Parietal lobe (tissue), 1 donor: Measurements from ENCODE around the gene DDT. TPM values are rescaled to one million over a fixed set of nuclear protein-coding genes. Genes with fewer than 3 reads are reported as not detected.

Experiments used
- total RNA-seq: library from RNA; depleted of rRNA; stranded (reverse); fragments of >200 nt; gene quantifications from one replicate; pipeline ENCODE4 v1.2.3, GENCODE V29; 2014

DDT gene
- total RNA-seq: 37.9 TPM

DNA sequence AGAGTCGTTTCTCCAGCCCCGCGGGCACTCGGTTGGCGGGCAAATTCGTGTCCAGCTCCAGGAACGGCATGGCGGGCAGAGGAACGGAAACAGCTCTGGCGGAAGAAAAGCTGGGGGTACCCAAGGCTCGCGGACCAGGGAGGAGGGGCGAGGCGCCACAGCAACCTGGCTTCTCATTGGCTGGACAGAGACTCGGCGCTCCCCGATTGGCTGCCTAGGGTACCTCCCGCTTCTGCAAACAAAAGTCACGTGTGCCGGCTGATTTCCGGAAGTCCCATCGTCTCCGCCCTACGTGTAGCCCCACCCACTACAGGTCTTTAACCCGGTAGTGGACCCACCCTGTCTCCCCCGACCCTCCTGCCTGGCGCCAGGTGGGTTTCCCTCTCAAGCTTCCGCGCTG lies at the start of gene DDT:
DDT (minus strand) TSS at position 97 of the 400 bp plus-strand sequence; CDS start at position 70, 27 bp downstream.

DNA sequence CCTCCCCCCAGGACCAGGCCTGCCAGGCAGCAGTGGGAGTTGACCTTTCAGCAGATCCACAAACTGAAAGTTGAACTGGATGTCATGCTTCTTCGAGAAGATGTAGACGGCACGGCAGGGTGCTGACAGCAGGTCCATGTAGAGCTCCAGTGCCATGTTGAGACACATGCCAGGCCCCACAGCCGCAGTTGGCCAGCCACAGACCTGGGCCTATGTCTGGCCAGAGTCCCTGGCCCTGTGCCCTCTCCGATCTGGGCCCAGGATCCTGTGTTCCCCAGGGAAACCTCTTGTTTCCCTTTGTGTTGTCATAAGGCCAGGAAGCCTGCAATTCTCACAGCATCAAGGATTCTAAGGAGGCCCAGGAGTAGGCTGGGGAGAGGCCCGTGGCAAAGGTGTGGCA lies 31.0 kb upstream of the DDT start, which contains the start of gene GSTT4:
GSTT4 (minus strand) TSS at position 253 of the 400 bp plus-strand sequence; CDS start at position 156, 97 bp downstream.

DNA sequence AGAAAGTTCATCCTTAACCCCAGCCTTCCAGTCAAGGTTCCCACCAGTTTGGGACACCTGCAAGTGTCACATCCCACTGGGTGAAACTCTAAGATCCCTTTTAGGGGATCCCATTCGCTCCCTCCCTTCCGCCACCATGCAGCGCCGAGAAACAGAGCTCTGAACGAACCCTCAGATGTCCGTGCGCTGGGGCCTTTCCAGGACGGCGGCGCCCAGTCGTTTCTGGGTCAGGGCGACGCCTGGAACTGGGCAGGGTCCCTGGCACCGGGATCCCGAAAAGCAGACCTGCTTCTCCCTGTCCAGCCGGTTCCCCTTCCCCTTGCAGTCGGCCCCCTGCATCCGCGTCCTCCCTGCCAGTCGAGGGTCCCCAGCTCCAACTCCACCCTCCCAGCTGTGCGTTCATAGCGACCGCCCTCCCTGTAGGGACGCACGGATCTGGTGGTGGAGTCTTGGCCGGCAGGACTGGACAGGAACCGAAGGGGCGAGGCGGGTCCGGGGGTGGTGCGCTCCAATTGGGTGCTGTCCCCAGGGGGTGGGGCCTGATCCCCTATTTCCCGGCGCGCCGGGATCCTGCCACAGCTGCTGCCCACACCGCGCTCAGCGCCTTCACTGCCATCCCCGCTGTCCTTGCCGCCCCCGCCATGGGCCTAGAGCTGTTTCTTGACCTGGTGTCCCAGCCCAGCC lies 5.5 kb upstream of the DDT start, which contains the start of gene GSTT2:
GSTT2 (plus strand) TSS at position 578 of the 684 bp plus-strand sequence.

DNA sequence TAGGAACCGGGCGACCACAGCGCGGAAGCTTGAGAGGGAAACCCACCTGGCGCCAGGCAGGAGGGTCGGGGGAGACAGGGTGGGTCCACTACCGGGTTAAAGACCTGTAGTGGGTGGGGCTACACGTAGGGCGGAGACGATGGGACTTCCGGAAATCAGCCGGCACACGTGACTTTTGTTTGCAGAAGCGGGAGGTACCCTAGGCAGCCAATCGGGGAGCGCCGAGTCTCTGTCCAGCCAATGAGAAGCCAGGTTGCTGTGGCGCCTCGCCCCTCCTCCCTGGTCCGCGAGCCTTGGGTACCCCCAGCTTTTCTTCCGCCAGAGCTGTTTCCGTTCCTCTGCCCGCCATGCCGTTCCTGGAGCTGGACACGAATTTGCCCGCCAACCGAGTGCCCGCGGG lies 7.7 kb downstream of the DDT start, which contains the start of gene DDTL:
DDTL (plus strand) TSS at position 321 of the 400 bp plus-strand sequence; CDS start at position 348, 27 bp downstream.

DNA sequence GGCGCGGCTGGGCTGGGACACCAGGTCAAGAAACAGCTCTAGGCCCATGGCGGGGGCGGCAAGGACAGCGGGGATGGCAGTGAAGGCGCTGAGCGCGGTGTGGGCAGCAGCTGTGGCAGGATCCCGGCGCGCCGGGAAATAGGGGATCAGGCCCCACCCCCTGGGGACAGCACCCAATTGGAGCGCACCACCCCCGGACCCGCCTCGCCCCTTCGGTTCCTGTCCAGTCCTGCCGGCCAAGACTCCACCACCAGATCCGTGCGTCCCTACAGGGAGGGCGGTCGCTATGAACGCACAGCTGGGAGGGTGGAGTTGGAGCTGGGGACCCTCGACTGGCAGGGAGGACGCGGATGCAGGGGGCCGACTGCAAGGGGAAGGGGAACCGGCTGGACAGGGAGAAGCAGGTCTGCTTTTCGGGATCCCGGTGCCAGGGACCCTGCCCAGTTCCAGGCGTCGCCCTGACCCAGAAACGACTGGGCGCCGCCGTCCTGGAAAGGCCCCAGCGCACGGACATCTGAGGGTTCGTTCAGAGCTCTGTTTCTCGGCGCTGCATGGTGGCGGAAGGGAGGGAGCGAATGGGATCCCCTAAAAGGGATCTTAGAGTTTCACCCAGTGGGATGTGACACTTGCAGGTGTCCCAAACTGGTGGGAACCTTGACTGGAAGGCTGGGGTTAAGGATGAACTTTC lies 13.0 kb downstream of the DDT start, which contains the start of gene GSTT2B:
GSTT2B (minus strand) TSS at position 112 of the 688 bp plus-strand sequence; CDS start at position 48, 64 bp downstream.

Other genes with a start within 250 kb of the DDT start
- gene ZNF70, start 223.3 kb downstream of the DDT start, total RNA-seq: 9.7 TPM
- gene VPREB3, start 220.0 kb downstream of the DDT start, total RNA-seq: not detected
- not detected for gene C22orf15, start 211.5 kb downstream of the DDT start, total RNA-seq
- 5.3 TPM for gene CHCHD10, start 206.5 kb downstream of the DDT start, total RNA-seq
- 23.8 TPM for gene MMP11, start 201.6 kb downstream of the DDT start, total RNA-seq
- gene SMARCB1, start 187.5 kb downstream of the DDT start, total RNA-seq: 56.0 TPM
- 2.2 TPM for gene DERL3, start 135.4 kb downstream of the DDT start, total RNA-seq
- 25.4 TPM for gene SLC2A11, start 116.6 kb downstream of the DDT start, total RNA-seq
- gene MIF, start 80.1 kb downstream of the DDT start, total RNA-seq: 82.9 TPM
- gene GSTT2B, start 13.2 kb downstream of the DDT start, total RNA-seq: 1.9 TPM
- 2.5 TPM for gene DDTL, start 7.6 kb downstream of the DDT start, total RNA-seq
- gene GSTT2, start 5.7 kb upstream of the DDT start, total RNA-seq: 0.94 TPM
- gene GSTT4, start 31.0 kb upstream of the DDT start, total RNA-seq: not detected
- gene CABIN1, start 36.9 kb upstream of the DDT start, total RNA-seq: 114 TPM
- gene SUSD2, start 207.0 kb upstream of the DDT start, total RNA-seq: 0.31 TPM